ENCODE measurements around the gene HCRT. TPM values are rescaled to one million over a fixed set of nuclear protein-coding genes. Genes with fewer than 3 reads are reported as not detected.
A peak's percentile ranks its signal among the peaks of the same experiment; 100 is the strongest.
"Not testable (repeated sequence)": the region's sequence is repeated elsewhere in the genome, so short reads cannot be mapped to it uniquely, and the experiment has no call there.

The HCRT gene, protein sequence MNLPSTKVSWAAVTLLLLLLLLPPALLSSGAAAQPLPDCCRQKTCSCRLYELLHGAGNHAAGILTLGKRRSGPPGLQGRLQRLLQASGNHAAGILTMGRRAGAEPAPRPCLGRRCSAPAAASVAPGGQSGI
- total RNA-seq = not detected

DNA sequence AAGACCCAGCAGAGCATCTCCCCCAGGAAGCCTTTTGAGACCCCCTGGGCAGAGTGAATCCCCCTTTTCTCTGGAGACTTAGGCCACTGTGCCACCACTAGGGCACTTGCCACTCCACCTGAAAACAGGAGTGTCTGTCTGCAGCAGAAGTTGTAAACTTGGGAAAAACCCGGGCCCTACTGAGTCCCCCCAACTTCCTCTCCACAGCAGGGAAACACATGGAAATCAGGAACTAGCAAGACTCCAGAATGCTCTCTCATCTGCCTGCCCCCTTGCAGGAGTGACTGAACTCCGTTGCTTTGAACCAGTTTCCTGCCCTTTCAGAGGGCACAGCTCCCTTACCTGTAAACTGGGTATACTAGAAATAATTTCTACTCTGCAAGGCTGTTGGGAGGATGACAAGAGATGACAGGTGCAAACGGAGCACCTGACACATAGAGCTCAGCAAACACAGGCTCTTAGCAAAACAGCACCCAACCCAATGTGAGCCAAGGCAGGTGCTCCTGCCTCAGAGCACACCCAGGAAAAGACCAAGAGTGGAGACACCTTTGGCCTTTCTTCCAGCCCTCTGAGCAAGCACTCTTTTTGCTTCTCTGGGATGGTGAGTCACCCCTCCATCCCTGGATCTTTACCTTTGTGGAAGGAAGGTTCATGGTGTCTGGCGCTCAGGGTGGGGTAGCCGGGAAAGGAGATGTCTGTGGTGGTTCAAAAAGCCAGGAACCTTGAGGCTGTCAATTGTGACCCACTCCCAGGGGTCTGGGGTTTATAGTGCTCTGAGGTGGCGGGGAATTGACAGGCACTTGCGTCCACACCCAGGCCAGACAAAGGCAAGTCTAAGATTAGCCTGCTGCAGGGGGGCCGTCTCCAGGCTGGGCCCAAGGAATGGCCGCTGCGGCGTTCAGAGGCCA lies at the start of gene HCRT:
TSS of gene HCRT (minus strand) at position 740 of the 908 bp plus-strand sequence. CDS start at position 653, 87 bp downstream.
- no peak for DNase-seq (ENCODE audit: low spot score)

GRCh38 chr17:42233994-42234393 lies 48.7 kb upstream of the HCRT start:
- no peak for DNase-seq (ENCODE audit: low spot score)

GRCh38 chr17:42233156-42233555 lies 47.9 kb upstream of the HCRT start:
- DNase-seq (ENCODE audit: low spot score) = no peak

DNA sequence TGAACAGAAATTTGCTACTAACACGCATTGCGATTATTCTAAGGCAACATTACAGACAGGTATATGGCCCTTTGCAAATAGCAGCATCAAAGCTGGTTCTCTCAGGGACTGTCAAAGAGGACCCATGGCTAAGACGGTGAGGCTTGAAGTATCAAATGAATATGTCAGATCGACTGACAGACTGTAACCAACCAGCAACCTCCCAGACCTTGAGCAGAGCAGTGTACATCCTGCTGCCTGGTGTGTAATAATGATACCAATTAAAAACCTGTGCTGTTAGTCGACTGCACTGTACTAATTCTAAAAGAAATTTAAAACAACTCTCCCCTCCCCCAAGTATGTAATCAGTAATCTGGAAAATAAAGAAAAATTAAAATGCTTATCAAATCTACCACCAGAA lies 45.0 kb upstream of the HCRT start:
- DNase-seq (ENCODE audit: low spot score) = no peak

DNA sequence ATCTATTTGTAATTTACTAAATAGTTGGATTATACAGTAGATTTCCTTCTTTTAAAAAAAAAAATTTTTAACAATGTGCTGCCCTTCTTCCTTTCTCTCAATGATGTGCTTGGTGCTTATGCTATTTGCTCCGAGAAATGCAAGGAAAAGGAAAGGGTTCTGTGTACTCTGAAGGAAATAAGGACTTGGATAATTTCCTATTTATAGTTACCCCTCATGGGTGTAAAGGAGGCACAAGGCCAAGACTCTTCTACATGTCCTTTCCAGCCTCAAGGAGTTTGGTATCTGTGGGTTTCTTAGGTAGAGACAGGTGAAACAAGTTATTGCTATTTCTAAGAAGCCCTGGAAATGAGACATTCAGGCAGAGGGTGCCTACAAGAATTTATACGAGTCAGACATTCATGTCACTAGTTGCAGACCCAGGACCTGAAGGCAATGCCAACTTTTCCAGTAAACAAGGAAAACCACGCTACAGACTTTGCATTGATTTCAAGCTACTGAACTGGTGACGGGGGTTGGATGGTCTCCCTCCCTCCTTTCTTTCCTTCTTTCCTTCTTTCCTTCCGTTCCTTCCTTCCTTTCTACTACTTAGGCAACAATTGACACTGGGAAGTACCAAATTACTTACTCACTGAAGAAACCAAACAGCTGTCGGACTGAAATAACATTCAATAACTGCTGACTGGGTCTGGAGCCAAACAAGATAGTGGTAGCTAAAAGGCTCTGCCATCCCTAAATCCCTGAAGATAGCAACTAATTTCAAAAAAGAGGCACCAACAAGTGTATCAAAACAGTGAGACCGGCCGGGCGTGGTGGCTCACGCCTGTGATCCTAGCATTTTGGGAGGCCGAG lies 42.8 kb upstream of the HCRT start:
- no peak for DNase-seq (ENCODE audit: low spot score)

DNA sequence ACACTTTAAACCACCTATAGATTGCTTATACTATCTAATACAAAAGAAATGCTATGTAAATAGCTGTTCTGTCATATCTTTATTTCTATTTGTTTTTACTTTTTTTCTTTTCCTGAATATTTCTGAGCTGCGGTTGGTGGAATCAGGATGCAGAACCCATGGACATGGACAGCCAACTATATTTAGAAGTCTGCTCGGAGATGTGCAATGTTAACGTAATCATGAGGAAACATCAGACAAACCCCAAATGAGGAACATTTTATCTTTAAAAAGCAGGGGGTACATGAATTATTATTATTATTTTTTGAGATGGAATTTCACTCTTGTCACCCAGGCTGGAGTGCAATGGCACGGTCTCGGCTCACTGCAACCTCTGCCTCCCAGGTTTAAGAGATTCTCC lies 40.4 kb upstream of the HCRT start:
- DNase-seq (ENCODE audit: low spot score) = no peak

GRCh38 chr17:42224651-42225050 lies 39.4 kb upstream of the HCRT start:
- no peak for DNase-seq (ENCODE audit: low spot score)

- DNase-seq (ENCODE audit: low spot score) = peak; percentile 22
Measured at GRCh38 chr17:42221886-42222745, 36.9 kb upstream of the HCRT start.

GRCh38 chr17:42219280-42219679 lies 34.0 kb upstream of the HCRT start:
- DNase-seq (ENCODE audit: low spot score) = not testable (repeated sequence)

DNA sequence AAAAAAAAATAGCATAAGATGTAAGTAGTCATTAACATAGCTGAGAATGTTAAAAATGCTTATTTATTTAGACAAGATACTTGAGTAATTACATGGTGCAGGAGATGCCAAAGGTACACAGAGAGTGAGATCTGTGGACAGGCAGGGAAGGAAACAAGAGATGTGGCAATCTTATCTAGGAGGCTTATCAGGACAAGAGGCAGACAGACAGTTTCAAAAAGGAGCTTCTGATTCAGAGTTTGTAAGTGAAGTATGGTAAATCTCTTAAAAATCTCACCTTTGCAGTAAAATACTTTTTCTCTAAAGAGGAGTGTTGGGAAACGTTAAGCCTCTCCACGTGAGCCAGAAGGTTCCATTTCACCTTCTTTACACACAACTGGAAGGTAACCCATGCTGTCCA lies 28.9 kb upstream of the HCRT start:
- no peak for DNase-seq (ENCODE audit: low spot score)

DNA sequence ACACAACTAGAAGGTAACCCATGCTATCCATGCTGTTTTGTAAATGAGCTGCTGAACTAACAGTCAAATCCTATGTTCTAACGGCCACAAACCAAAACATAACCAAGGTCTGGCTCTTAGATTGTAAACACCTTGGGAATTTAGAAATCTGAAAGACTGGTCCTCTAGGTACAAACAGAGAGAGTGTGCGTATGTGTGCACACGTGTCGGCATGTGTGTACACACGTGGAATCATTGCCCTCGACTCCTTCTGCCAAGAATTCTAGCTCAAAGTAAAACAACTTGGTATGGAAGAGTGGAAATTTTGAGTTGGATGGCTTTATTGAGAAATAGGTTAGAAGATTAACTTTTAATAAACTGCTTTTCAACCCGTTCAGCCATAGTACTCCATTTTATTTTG lies 27.1 kb upstream of the HCRT start:
- no peak for DNase-seq (ENCODE audit: low spot score)

- DNase-seq (ENCODE audit: low spot score) = peak; percentile 28
Measured at GRCh38 chr17:42211921-42212341, 26.7 kb upstream of the HCRT start.

DNA sequence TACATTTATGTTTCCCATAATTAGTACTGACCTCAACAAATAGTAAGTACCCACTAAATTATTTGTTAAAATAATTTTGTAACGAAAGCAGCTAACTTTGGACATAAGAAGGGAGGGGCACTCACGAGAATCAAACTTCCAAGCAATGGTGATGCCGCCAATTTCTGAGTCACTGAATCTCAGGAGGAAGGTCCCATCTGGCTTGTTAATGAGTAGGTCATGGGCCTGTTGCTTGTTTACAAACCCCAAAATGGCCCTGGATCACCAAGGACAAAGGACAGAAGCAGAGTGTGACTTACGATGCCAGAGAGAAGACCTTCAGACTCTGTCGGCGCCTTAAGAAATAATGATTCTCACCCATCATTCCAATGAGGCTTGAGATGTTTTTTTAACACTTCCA lies 24.8 kb upstream of the HCRT start:
- DNase-seq (ENCODE audit: low spot score) = no peak

- not testable (repeated sequence) for DNase-seq (ENCODE audit: low spot score)
Measured at GRCh38 chr17:42206153-42206612, 20.9 kb upstream of the HCRT start.

DNA sequence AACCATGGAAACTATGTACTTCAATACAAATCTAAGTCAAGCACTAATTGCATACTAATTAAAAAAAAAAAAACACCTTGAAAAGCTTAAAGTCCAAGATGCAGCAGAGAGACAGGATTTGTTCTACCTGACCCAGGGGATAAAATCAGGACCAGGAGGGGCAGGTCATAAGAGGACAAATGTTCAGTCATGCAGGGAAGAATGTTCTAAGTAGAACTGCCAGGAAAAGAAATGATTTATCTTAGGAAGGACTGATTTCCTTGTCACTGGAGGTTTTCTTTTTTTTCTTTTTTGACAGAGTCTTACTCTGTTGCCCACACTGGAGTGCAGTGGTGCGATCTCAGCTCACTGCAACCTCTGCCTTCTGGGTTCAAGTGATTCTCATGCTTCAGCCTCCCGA lies 18.1 kb upstream of the HCRT start:
- DNase-seq (ENCODE audit: low spot score) = no peak

DNA sequence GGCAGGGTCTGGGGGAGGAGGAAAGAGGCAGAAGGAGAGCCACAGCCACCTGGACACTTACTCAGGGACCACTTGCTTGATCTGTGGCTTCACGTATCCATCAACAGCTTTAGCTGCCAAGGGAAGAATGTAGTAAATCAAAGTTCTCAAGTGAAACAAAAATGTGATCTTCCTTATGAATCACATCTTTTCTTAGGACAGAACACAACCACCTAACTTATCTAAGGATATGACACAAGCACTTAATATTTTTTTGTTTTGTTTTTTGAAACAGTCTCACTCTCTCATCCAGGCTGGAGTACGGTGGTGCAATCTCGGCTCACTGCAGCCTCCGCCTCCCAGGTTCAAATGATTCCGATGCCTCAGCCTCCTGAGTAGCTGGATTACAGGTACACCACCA lies 17.4 kb upstream of the HCRT start:
- DNase-seq (ENCODE audit: low spot score) = no peak

GRCh38 chr17:42202159-42202558 lies 16.9 kb upstream of the HCRT start:
- no peak for DNase-seq (ENCODE audit: low spot score)

- DNase-seq (ENCODE audit: low spot score) = no peak
Measured at GRCh38 chr17:42201458-42201772, 16.2 kb upstream of the HCRT start.

DNA sequence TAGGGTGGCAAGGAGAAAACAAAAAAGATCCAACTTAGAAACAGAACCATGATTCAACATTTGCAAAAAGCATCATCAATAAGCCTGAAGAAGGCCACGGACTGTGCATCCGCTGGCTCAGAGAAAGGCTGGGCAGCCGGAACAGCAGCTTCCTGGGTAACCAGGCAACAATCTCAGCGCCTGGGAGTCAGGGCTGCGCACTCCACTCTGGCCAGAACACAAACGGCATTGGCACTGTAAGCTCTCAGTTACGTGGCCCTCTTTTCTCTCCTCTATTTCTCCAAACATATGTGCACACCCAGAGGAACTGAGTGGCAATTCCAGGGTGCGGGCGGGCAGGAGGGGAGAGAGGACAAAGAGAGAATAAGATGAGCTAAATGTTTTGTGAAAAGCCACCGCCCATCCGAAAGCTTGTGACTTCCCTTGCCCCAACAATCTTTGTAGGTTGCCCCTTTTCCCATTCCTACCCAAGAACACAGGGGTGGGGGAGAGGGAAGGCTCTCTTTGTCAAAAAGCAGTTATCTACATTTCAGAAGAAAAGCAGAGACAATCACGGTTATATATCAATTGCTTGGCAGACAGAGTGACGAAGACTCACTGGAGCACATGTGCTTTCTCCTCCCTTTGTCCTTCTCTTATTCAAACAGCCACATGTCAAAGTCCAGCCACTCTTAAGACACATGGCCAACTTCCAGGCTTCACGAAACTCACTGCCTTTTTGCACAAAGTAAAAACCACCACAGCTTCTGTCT lies 15.6 kb upstream of the HCRT start:
- DNase-seq (ENCODE audit: low spot score) = peak; percentile 78

GRCh38 chr17:42199416-42200011 lies 14.3 kb upstream of the HCRT start:
- no peak for DNase-seq (ENCODE audit: low spot score)
